NCI-H1417 treated with DMSO at 0.1 percent for 48 hours (cell line): ENCODE measurements around the gene PACS1.

Source experiments
- DNase-seq: peaks from one replicate; lab custom pipeline; 2025; lab: John Stamatoyannopoulos, UW

The PACS1 gene

GRCh38 chr11:66187453-66187852 is 117.4 kb downstream of the PACS1 start:
- no peak for DNase-seq

- no peak for DNase-seq
Measured at GRCh38 chr11:66188580-66188979, 118.5 kb downstream of the PACS1 start.

- no peak for DNase-seq
Measured at GRCh38 chr11:66189031-66189745, 119.1 kb downstream of the PACS1 start.

- DNase-seq = no peak
Measured at GRCh38 chr11:66190786-66191185, 120.7 kb downstream of the PACS1 start.

GRCh38 chr11:66192181-66192863 is 122.2 kb downstream of the PACS1 start:
- no peak for DNase-seq

GRCh38 chr11:66194391-66194790 is 124.3 kb downstream of the PACS1 start:
- no peak for DNase-seq

GRCh38 chr11:66195867-66196266 is 125.8 kb downstream of the PACS1 start:
- DNase-seq = no peak

- DNase-seq = no peak
Measured at GRCh38 chr11:66203847-66204246, 133.8 kb downstream of the PACS1 start.

GRCh38 chr11:66204412-66204811 is 134.3 kb downstream of the PACS1 start:
- no peak for DNase-seq

GRCh38 chr11:66207816-66208215 is 137.7 kb downstream of the PACS1 start:
- no peak for DNase-seq

- DNase-seq = no peak
Measured at GRCh38 chr11:66211100-66211499, 141.0 kb downstream of the PACS1 start.

- no peak for DNase-seq
Measured at GRCh38 chr11:66216911-66217310, 146.8 kb downstream of the PACS1 start.

- no peak for DNase-seq
Measured at GRCh38 chr11:66218036-66218435, 148.0 kb downstream of the PACS1 start.

GRCh38 chr11:66218846-66219620 is 149.0 kb downstream of the PACS1 start:
- DNase-seq = no peak

- no peak for DNase-seq
Measured at GRCh38 chr11:66219846-66220565, 149.9 kb downstream of the PACS1 start.

- DNase-seq = no peak
Measured at GRCh38 chr11:66220566-66220935, 150.5 kb downstream of the PACS1 start.

GRCh38 chr11:66221012-66221411 is 150.9 kb downstream of the PACS1 start:
- DNase-seq = no peak

- DNase-seq = no peak
Measured at GRCh38 chr11:66221726-66222236, 151.7 kb downstream of the PACS1 start.

GRCh38 chr11:66222358-66223149 is 152.5 kb downstream of the PACS1 start:
- DNase-seq = peak; percentile 56

- DNase-seq = no peak
Measured at GRCh38 chr11:66224226-66224855, 154.3 kb downstream of the PACS1 start.

- DNase-seq = no peak
Measured at GRCh38 chr11:66225066-66225465, 155.0 kb downstream of the PACS1 start.
